Cardiac fibroblast (primary cell): Measurements from ENCODE around the gene MBTPS1.
"Not testable (repeated sequence)": the region's sequence is repeated elsewhere in the genome, so short reads cannot be mapped to it uniquely, and the experiment has no call there.

Experiments
- DNase-seq, 2 donors: peaks; one replicate each; pipeline versions ENCODE4 v3.0.0 to v3.0.0-alpha.2; 2010; ENCODE audit warnings: low read depth in 2 of 2
- H3K4me3 ChIP-seq, 2 donors: replicated peaks in 1 of 2; 1 replicate in 1 of 2; 2 replicates in 1 of 2; pipeline ENCODE4 v1.5.1; 2011; ENCODE audit warnings: low read depth in 2 of 2, low read length in 2 of 2, mild to moderate bottlenecking in 2 of 2, moderate library complexity in 1 of 2
- CTCF ChIP-seq: IDR thresholded peaks from one replicate; pipeline ENCODE4 v1.5.1; 2011; ENCODE audit warnings: low read depth, mild to moderate bottlenecking, low read length, inconsistent platforms

The MBTPS1 gene

GRCh38 chr16:84124257-84125073 lies 7.7 kb upstream of the MBTPS1 start:
- no peak for TF ChIP-seq CTCF
- DNase-seq = no peak
- no peak overlapping the region for H3K4me3 ChIP-seq

DNA sequence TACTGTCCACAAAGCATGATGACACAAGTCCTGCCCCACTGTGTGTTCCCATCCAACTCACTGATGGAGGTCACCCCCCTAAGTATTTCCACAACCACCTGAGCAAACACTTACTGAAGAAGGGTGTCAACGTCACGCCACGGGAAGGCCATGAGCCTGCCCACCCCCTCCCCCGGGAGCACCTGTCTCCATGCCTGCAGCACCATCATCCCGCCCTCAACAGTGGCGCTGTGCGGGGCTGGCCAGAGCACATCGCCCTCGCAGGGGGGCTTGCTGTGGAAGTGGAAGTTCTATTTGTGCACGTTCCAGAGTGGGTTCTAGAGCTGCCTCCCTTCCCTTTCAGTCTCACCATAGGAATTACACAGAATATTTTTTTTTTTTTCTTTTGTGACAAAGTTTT lies 4.3 kb upstream of the MBTPS1 start:
- no peak for TF ChIP-seq CTCF
- no peak for DNase-seq
- no peak overlapping the region for H3K4me3 ChIP-seq

- TF ChIP-seq CTCF = no peak
- no peak for DNase-seq
- no peak overlapping the region for H3K4me3 ChIP-seq
Measured at GRCh38 chr16:84120023-84120422, 3.3 kb upstream of the MBTPS1 start.

DNA sequence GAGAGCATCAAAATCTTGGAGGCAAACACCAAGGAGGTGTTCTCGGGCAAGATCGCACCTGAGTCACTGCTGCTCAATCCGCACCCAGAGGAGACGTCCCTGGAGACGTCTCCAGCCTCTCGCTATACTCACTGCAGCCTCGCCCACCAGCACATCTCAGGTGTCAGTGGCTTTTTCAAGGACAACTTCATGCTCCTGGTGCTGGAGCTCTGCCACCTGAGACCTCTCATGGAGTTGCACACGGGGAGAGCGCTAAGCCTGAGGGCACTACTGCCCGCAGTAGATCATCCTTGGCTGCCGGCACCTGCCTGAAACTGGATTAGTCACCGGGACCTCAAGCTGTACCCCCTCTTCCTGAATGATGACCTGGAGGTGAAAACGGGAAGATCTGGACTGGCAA lies 2.6 kb upstream of the MBTPS1 start:
- TF ChIP-seq CTCF = no peak
- no peak for DNase-seq
- no peak overlapping the region for H3K4me3 ChIP-seq

DNA sequence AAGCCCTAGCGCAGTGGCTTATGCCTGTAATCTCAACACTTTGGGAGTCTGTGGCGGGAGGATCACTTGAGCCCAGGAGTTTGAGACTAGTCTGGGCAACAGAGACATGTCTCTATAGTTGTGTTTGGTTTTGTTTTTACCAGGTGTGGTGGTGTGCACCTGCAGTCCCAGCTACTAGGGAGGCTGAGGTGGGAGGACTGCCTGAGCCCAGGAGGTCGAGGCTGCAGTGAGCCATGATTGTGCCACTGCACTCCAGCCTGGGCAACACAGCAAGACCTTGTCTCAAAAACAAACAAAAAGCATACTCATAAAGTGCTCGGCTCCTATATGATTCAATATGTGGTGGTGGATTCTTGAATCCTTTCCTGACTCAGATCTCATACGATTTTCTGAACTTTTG lies 1.6 kb upstream of the MBTPS1 start:
- DNase-seq, H3K4me3 ChIP-seq: not testable (repeated sequence)

DNA sequence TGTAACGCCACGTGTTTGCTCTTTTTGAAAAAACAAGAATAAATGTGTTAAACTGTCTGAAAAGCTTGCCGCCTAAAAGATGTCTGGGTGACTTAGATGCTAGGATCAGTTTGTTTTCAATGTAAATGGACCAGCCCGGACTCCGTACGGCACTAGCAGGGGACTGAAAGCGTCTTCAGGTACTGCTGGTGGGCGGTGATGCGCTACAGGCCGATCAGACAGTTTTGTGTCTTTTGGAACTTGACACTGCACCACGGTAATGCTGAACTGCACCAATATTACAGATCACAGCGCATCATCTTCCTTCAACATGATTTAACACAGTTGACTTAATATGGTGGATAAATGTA lies 727 bp upstream of the MBTPS1 start:
- no peak for DNase-seq
- H3K4me3 ChIP-seq = peak overlapping the region; percentile 97
- TF ChIP-seq CTCF = no peak

DNA sequence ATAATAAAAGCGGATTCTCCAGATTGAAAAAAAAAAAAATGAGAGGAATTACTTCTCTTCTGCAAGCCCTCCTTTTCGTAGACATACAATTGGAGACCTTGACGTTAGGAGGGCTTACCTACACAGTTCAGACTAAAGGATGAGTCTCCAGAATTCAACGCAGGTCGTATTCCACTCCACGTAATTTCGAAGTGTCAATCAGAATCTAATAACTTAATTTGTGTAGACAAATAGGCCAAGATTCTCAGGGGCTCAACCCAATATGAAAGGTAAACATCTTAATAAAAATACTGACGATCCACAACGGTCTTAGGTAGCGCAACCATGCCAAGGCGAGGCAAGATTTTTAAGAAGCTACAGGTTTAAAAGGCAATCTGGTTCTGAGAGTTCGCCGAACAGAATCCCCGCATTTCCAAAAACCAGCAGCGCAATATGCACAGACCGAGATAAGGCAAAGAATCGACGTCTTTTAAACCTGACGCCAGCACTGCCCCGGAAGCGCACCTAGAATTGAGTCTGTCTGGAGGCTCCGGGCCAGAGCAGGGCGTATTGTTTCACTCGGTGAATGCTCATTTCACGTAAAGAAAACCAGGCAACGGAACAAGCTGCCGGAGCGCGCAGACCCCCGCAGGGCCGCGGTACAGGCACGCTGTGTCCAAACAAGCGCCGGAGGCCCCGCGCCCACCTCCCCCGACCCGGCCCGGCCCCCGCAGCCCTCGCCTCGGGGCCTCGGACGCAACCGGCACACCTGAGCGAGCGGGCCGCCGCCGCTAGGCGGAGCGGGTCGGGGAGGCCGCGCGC lies 623 bp downstream of the MBTPS1 start:
- peak overlapping the region; percentile 79 to 97 for H3K4me3 ChIP-seq
- no peak for TF ChIP-seq CTCF
- peak; percentile 42 to 58 for DNase-seq

GRCh38 chr16:84111949-84112348 lies 4.8 kb downstream of the MBTPS1 start:
- peak in 1 of 2 donors; percentile 15 for DNase-seq
- not testable (repeated sequence) for H3K4me3 ChIP-seq
